ENCODE measurements around the gene RCSD1.

RCSD1 gene

DNA sequence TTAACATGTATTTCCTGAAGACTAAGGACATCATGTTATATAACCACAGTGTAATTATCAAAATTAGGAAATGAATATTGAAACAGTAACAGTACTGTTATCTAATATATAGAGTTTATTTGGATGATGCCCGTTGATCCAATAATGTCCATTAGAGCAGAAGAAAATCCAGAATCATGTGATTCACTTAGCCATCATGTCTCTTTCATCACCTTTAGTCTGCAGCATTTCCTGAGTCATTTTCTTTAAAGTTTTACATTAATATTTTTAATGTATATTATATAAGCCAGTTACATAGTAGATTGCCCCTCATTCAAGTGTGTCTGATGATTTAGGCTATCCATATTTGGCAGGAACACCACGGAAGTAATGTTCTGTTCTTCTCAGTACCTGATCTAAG, 120.6 kb downstream of the RCSD1 start:
- H3K4me3 ChIP-seq (ENCODE audit: severe bottlenecking), result no peak overlapping the region
- H3K27me3 ChIP-seq (ENCODE audit: insufficient read depth, poor library complexity, severe bottlenecking), result no peaks in the 10 kb centered on the region
- H3K36me3 ChIP-seq (ENCODE audit: low read depth), result no peaks in the 10 kb centered on the region
- DNase-seq (ENCODE audit: low spot score) (no peak), ATAC-seq (ENCODE audit: low read depth) (no peak)
- H3K27ac ChIP-seq (ENCODE audit: poor library complexity, severe bottlenecking), result peak overlapping the region; percentile 83
- H3K4me1 ChIP-seq (ENCODE audit: insufficient read depth, poor library complexity, severe bottlenecking), result peaks cover 47% of the 10 kb centered on the region
- H3K9me3 ChIP-seq (ENCODE audit: severe bottlenecking), result no peaks in the 10 kb centered on the region
- TF ChIP-seq, protein P1, sequence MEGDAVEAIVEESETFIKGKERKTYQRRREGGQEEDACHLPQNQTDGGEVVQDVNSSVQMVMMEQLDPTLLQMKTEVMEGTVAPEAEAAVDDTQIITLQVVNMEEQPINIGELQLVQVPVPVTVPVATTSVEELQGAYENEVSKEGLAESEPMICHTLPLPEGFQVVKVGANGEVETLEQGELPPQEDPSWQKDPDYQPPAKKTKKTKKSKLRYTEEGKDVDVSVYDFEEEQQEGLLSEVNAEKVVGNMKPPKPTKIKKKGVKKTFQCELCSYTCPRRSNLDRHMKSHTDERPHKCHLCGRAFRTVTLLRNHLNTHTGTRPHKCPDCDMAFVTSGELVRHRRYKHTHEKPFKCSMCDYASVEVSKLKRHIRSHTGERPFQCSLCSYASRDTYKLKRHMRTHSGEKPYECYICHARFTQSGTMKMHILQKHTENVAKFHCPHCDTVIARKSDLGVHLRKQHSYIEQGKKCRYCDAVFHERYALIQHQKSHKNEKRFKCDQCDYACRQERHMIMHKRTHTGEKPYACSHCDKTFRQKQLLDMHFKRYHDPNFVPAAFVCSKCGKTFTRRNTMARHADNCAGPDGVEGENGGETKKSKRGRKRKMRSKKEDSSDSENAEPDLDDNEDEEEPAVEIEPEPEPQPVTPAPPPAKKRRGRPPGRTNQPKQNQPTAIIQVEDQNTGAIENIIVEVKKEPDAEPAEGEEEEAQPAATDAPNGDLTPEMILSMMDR (IDR thresholded peaks at IDR 0.05; ENCODE audit: poor library complexity, severe bottlenecking), result no peak

DNA sequence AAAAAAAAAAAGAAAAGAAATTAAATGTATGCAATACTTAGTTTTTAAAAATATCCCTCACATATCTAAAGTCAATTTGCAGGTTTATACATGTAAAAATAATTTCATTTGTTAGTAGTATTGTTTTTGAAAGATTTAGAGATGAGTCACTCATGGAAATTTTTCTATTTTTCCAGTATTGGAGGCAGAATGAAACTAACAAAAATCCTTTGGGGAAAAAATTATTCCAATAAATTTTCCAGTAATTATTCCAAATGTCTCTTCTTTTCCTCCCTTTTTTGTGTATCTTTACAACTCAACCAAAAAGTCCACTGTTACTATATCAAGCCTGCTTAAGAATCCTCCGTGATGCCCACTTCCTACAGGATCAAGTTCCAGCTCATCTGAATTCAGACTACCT, 121.6 kb downstream of the RCSD1 start:
- Histone ChIP-seq H3K4me1 (ENCODE audit: insufficient read depth, poor library complexity, severe bottlenecking) (peaks cover 47% of the 10 kb centered on the region), H3K4me3 (ENCODE audit: severe bottlenecking) (no peak overlapping the region), H3K27ac (ENCODE audit: poor library complexity, severe bottlenecking) (peak overlapping the region; percentile 83), H3K27me3 (ENCODE audit: insufficient read depth, poor library complexity, severe bottlenecking) (no peaks in the 10 kb centered on the region), H3K36me3 (ENCODE audit: low read depth) (no peaks in the 10 kb centered on the region), H3K9me3 (ENCODE audit: severe bottlenecking) (no peaks in the 10 kb centered on the region)
- ATAC-seq (ENCODE audit: low read depth) (no peak), DNase-seq (ENCODE audit: low spot score) (no peak)
- TF ChIP-seq, protein P1 (IDR thresholded peaks at IDR 0.05; ENCODE audit: poor library complexity, severe bottlenecking), result no peak

DNA sequence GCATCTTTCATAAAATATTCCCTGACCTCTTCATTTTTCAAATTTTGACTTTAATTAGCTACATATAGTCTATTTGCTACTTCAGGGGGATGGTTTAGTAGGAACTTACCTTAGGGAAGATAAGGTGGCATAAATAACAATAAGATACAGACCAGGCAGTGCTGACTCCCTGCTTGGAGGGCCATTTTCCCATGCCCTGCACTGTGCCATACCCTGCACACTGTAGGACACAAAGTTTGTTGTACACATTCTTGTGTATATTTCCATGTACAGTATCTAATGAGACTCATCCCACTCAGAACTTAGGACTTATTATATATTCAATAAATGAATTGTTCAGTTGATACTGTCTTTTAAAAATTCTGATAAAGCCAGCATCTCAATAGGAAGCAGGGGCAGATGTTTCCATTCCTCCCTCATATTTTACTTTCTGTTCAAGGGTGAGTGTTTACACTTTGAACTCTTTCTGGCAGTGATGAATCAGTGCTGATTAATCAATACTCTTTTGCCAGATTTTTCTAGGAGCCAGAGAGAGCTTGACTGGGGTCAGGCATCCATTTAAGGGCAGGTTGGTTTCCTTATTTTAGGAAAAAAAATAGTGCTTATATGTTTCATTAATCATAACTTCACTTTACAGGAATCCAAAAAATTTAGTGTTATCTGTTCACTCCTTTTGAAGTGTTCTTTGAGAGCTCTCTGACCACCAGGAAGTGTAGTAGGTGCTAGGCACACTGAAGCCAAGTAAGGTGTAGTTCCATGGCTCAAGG, 122.4 kb downstream of the RCSD1 start:
- DNase-seq (ENCODE audit: low spot score) (no peak), ATAC-seq (ENCODE audit: low read depth) (peak; percentile 75)
- H3K36me3 ChIP-seq (ENCODE audit: low read depth), result 0 out of 2 replicates have a peak, but pooled peaks cover 2% of the 10 kb centered on the region
- H3K9me3 ChIP-seq (ENCODE audit: severe bottlenecking), result no peaks in the 10 kb centered on the region
- TF ChIP-seq, protein P1 (IDR thresholded peaks at IDR 0.05; ENCODE audit: poor library complexity, severe bottlenecking), result no peak
- H3K4me1 ChIP-seq (ENCODE audit: insufficient read depth, poor library complexity, severe bottlenecking), result peaks cover 47% of the 10 kb centered on the region
- peak overlapping the region; percentile 83 for H3K27ac ChIP-seq (ENCODE audit: poor library complexity, severe bottlenecking)
- H3K27me3 ChIP-seq (ENCODE audit: insufficient read depth, poor library complexity, severe bottlenecking), result no peaks in the 10 kb centered on the region
- no peak overlapping the region for H3K4me3 ChIP-seq (ENCODE audit: severe bottlenecking)

DNA sequence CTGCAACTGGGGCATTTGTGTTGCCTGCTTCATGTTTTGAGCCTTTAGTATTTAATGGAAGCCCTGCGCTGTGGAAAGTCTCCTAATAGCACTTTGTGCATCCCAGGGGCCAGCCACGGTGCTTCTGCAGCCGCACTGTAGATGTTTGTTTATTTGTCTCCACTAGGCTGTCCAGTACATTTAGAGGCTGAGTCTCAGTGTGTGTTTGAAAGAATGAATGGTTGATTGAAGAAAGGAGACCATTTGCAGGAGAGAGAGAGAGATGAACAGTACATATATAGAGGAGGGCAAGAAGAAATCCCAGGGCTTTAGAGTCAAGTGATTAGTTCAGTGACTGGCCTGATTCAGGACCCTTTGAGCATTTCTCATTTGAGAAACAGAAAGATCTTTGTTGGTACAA, 125.6 kb downstream of the RCSD1 start:
- DNase-seq (ENCODE audit: low spot score) (no peak), ATAC-seq (ENCODE audit: low read depth) (no peak)
- H3K4me1 ChIP-seq (ENCODE audit: insufficient read depth, poor library complexity, severe bottlenecking), result peaks cover 28% of the 10 kb centered on the region
- no peaks in the 10 kb centered on the region for H3K27me3 ChIP-seq (ENCODE audit: insufficient read depth, poor library complexity, severe bottlenecking)
- no peak overlapping the region for H3K4me3 ChIP-seq (ENCODE audit: severe bottlenecking)
- H3K36me3 ChIP-seq (ENCODE audit: low read depth), result 0 out of 2 replicates have a peak, but pooled peaks cover 4% of the 10 kb centered on the region
- H3K9me3 ChIP-seq (ENCODE audit: severe bottlenecking), result no peaks in the 10 kb centered on the region
- TF ChIP-seq, protein P1 (IDR thresholded peaks at IDR 0.05; ENCODE audit: poor library complexity, severe bottlenecking), result no peak
- no peak overlapping the region for H3K27ac ChIP-seq (ENCODE audit: poor library complexity, severe bottlenecking)
